Fibroblast of the aortic adventitia (primary cell): ENCODE results near the gene SCMH1. TPM values are rescaled to one million over a fixed set of nuclear protein-coding genes. Genes with fewer than 3 reads are reported as not detected.

Source experiments
- DNase-seq: peaks from one replicate; pipeline ENCODE4 v3.0.0-alpha.2; 2010; ENCODE audit warnings: low read depth
- H3K4me3 ChIP-seq: 2 replicates; pipeline ENCODE4 v1.5.1; 2011; ENCODE audit warnings: low read depth, mild to moderate bottlenecking, control low read depth, low read length, moderate library complexity
- CTCF ChIP-seq: IDR thresholded peaks from 2 replicates; pipeline ENCODE4 v1.5.1; 2011; ENCODE audit warnings: mild to moderate bottlenecking, low read length, control low read depth, inconsistent platforms; ENCODE audit not compliant: insufficient read depth
- total RNA-seq: library from RNA; depleted of rRNA; stranded (reverse); fragments of >200 nt; gene quantifications from 2 replicates; pipeline ENCODE4 v1.2.3, GENCODE V29; 2012; ENCODE audit warnings: low replicate concordance

The SCMH1 gene
- total RNA-seq, 1 donor = 12.1 TPM

DNA sequence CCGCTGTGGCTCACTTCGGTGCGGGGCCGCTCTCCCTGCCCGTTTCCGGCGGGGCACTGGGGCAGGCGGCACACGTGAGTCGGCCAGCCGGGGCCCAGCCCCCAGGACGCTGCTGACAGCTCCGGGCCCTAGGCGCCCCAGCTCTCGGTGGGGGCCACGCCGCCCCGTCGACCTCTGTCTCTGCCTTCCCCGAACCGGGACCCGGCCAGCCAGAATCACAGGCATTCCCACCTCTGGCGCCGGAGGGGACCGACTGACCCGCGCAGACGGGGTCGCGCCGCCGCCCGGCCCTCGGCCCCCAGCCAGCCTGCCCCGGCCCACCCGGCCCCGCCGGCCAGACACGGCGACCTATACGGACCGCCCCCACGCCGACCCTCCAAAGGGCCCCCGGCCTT, 755 bp downstream of the SCMH1 start:
- no peak for TF ChIP-seq CTCF
- peak overlapping the region; percentile 71 for H3K4me3 ChIP-seq
- no peak for DNase-seq

- peak; percentile 31 for DNase-seq
- TF ChIP-seq CTCF = no peak
Measured at GRCh38 chr1:41240781-41241353, 1.2 kb downstream of the SCMH1 start.

DNA sequence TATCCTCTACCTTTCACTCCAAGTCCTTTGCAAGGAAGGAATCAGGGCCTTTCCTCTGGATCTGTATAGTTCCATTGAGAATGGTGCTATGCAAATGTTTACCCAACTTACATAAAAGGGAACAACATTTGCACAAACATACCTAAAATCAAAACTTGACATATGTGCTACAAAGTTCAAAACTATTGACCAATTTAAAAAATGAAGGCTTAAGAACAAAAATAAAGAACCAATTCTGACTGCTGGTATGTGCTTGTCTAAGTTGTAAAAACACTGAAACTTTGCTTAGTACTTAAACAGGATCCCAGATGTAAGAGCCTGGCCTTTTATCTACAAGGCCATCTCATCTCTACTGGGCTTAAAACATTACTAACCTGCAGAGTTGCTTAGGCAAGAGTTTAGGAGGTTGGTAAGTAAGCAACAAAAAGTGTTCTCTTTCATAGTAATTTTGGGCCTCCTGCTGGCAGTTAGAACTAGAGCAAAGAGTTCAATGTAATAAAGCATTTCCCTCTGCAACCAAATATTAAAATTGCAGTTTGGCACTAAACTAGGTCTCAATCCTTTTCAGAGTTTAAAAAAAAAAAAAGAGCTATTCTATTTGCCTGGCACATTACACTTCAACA, 2.0 kb downstream of the SCMH1 start:
- no peak overlapping the region for H3K4me3 ChIP-seq
- DNase-seq = peak; percentile 67
- TF ChIP-seq CTCF = peak; percentile 55

More at GRCh38 chr1:41240781-41241353, 1.2 kb downstream of the SCMH1 start:
- peak overlapping the region; percentile 71 for H3K4me3 ChIP-seq

DNA sequence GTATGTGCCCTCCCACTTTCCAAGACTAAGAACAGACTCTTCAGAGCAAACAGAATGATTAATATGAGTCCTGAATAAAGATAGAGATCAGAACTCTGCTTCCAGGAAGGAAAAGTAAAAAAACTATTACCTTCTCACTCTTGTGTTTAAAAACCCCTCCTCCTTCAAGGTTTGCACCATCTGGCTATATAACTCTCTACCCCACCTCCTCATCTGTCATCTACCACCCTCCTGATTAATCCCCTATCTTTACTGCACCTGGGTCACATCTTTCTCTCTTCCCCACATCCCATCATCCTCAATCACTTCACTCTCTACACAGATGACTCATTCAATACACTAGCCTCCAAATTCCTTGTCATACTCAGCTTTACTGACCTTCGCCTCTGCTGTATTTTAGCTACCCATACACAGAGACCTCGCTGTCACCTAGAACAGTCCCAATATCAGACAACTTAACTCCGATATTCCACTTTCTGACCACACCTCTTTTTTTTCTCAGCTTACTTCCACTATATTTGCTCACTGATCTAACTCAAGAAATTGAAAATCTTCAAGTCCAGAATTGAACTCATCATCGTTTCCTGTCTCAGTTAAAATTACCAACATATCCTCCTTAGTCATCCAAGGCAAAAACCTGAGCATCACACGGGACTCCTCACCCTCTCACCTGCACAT, 3.7 kb downstream of the SCMH1 start:
- TF ChIP-seq CTCF = no peak
- H3K4me3 ChIP-seq = no peak overlapping the region
- no peak for DNase-seq

DNA sequence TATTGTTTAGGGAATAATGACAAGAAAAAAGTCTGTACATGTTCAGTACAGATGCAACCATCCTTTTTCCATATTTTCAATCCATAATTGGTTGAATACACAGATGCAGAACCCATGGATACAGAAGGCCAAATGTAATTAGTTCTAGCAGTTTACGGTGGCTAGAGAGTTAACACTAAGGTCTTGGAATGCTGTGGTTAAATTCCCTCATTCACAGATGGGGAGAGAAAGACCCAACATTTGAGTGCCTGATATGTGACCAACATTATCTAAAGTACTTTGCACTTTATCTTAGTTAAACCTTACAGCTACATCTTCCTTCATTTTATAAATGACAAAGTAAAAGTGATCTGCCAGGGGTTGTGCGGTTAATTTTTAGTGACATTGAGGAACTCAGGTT, 5.3 kb downstream of the SCMH1 start:
- H3K4me3 ChIP-seq = no peak overlapping the region
- DNase-seq = no peak
- TF ChIP-seq CTCF = no peak

DNA sequence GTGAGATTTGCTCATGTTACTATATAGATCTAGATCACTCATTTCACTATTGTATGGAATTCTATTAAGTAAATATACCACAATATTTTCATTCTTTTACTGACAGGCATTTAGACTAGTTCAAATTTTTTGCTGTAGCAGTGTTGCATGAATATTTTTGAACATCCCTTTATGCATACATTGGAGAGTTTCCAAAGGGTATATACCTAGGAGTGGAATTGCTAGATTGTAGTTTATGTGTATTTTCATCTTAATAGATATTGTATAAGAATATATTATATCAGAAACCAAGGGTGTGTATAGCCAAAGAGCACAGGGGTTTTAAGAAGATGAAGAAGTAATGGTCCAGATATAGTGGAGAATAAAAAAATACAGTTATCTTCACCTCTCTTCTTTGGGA, 6.2 kb downstream of the SCMH1 start:
- no peak for DNase-seq
- H3K4me3 ChIP-seq = no peak overlapping the region
- TF ChIP-seq CTCF = no peak
